GM19438 (cell line): ENCODE data around the gene ZFP91.
"Not testable (repeated sequence)": the region's sequence is repeated elsewhere in the genome, so short reads cannot be mapped to it uniquely, and the experiment has no call there.

Experiments used
- ATAC-seq: cut with Tn5 transposase; IDR thresholded peaks from one replicate; pipeline ENCODE4 v1.9.1; 2021; ENCODE audit warnings: low read depth; ENCODE audit not compliant: unreplicated experiment

ZFP91 gene

GRCh38 chr11:58578635-58579191 is at the start of gene ZFP91:
ZFP91 (plus strand) TSS chr11:58579063; CDS start chr11:58579282, 219 bp downstream.
- ATAC-seq, result peak; percentile 21

GRCh38 chr11:58530236-58530635 is 48.6 kb upstream of the ZFP91 start:
- ATAC-seq, result no peak

- ATAC-seq, result no peak
Observed at GRCh38 chr11:58531865-58532341, 47.0 kb upstream of the ZFP91 start.

GRCh38 chr11:58546841-58547240 is 32.0 kb upstream of the ZFP91 start:
- ATAC-seq, result no peak

GRCh38 chr11:58549644-58550043 is 29.2 kb upstream of the ZFP91 start:
- ATAC-seq, result no peak

GRCh38 chr11:58560842-58561241 is 18.0 kb upstream of the ZFP91 start:
- ATAC-seq, result no peak

- no peak for ATAC-seq
Observed at GRCh38 chr11:58561394-58562098, 17.3 kb upstream of the ZFP91 start.

- peak; percentile 97 for ATAC-seq
Observed at GRCh38 chr11:58562375-58562800, 16.5 kb upstream of the ZFP91 start.

- ATAC-seq, result no peak
Observed at GRCh38 chr11:58564231-58564630, 14.6 kb upstream of the ZFP91 start.

GRCh38 chr11:58567889-58568512 is 10.9 kb upstream of the ZFP91 start:
- ATAC-seq, result peak; percentile 94

GRCh38 chr11:58572906-58573305 is 6.0 kb upstream of the ZFP91 start:
- ATAC-seq, result not testable (repeated sequence)

GRCh38 chr11:58573451-58574104 is 5.3 kb upstream of the ZFP91 start:
- peak; percentile 26 for ATAC-seq

GRCh38 chr11:58574881-58575280 is 4.0 kb upstream of the ZFP91 start:
- no peak for ATAC-seq

- ATAC-seq, result no peak
Observed at GRCh38 chr11:58575377-58576020, 3.4 kb upstream of the ZFP91 start, which contains the start of gene LPXN. LPXN (minus strand) TSS chr11:58575856; CDS start chr11:58575772, 84 bp downstream.

GRCh38 chr11:58576887-58577471 is 1.9 kb upstream of the ZFP91 start:
- no peak for ATAC-seq

- ATAC-seq, result peak; percentile 38
Observed at GRCh38 chr11:58577555-58578135, 1.2 kb upstream of the ZFP91 start.

- ATAC-seq, result peak; percentile 26
Observed at GRCh38 chr11:58578136-58578634, 678 bp upstream of the ZFP91 start.

- ATAC-seq, result peak; percentile 41
Observed at GRCh38 chr11:58579192-58580129, 598 bp downstream of the ZFP91 start.

- no peak for ATAC-seq
Observed at GRCh38 chr11:58580311-58580710, 1.4 kb downstream of the ZFP91 start.
